Trophoblast cell (in vitro differentiated cells and primary cell): ENCODE results near the gene AFTPH.

Experiments used
- DNase-seq, 2 donors: peaks; one replicate each; pipeline ENCODE4 v3.0.0-alpha.2; 2016
- H2AFZ ChIP-seq: 2 replicates; pipeline ENCODE4 v1.6.1; 2013; ENCODE audit warnings: low read length, moderate library complexity, mild to moderate bottlenecking; ENCODE audit not compliant: insufficient read depth, poor library complexity
- H2AK5ac ChIP-seq: 2 replicates; pipeline ENCODE4 v1.6.1; 2013; ENCODE audit warnings: mild to moderate bottlenecking, low read length
- H2BK120ac ChIP-seq: 2 replicates; pipeline ENCODE4 v1.6.1; 2013; ENCODE audit warnings: low read length, mild to moderate bottlenecking, moderate library complexity; ENCODE audit not compliant: insufficient read depth, poor library complexity
- H2BK12ac ChIP-seq: 2 replicates; pipeline ENCODE4 v1.6.1; 2013; ENCODE audit warnings: mild to moderate bottlenecking, low read length, moderate library complexity
- H2BK5ac ChIP-seq: 2 replicates; pipeline ENCODE4 v1.6.1; 2013; ENCODE audit warnings: low read length, low read depth, moderate library complexity, mild to moderate bottlenecking; ENCODE audit not compliant: poor library complexity
- H3K14ac ChIP-seq: 2 replicates; pipeline ENCODE4 v1.6.1; 2013; ENCODE audit warnings: mild to moderate bottlenecking, low read length
- H3K18ac ChIP-seq: 2 replicates; pipeline ENCODE4 v1.6.1; 2013; ENCODE audit warnings: mild to moderate bottlenecking, low read length
- H3K23ac ChIP-seq: 2 replicates; pipeline ENCODE4 v1.6.1; 2013; ENCODE audit warnings: low read length
- H3K27ac ChIP-seq: 2 replicates; pipeline ENCODE4 v1.5.1; 2013; ENCODE audit warnings: low read depth, mild to moderate bottlenecking, inconsistent platforms, low read length, moderate library complexity
- H3K27me3 ChIP-seq: 2 replicates; pipeline ENCODE4 v1.6.1; 2013; ENCODE audit warnings: inconsistent platforms, mild to moderate bottlenecking, low read length, moderate library complexity; ENCODE audit not compliant: insufficient read depth
- H3K36me3 ChIP-seq, 2 experiments: 1 replicate in 1 of 2; 2 replicates in 1 of 2; pipeline ENCODE4 v1.6.1; 2013; ENCODE audit warnings: low read length in 2 of 2, mild to moderate bottlenecking in 2 of 2, moderate library complexity in 1 of 2; ENCODE audit not compliant: insufficient read depth in 2 of 2, control insufficient read depth in 1 of 2
- H3K4ac ChIP-seq: 2 replicates; pipeline ENCODE4 v1.6.1; 2013; ENCODE audit warnings: low read depth, mild to moderate bottlenecking, low read length, moderate library complexity
- H3K4me1 ChIP-seq, 2 experiments: 1 replicate in 1 of 2; 2 replicates in 1 of 2; pipeline ENCODE4 v1.6.1; 2013; ENCODE audit warnings: low read length in 2 of 2, mild to moderate bottlenecking in 2 of 2, moderate library complexity in 1 of 2; ENCODE audit not compliant: insufficient read depth in 2 of 2, control insufficient read depth in 1 of 2
- H3K4me2 ChIP-seq: 2 replicates; pipeline ENCODE4 v1.6.1; 2013; ENCODE audit warnings: inconsistent platforms, mild to moderate bottlenecking, low read length, moderate library complexity
- H3K4me3 ChIP-seq: 2 replicates; pipeline ENCODE4 v1.5.1; 2013; ENCODE audit warnings: mild to moderate bottlenecking, low read depth, low read length, inconsistent platforms
- H3K79me1 ChIP-seq: one replicate; pipeline ENCODE4 v1.6.1; 2013; ENCODE audit warnings: low read length
- H3K79me2 ChIP-seq: 2 replicates; pipeline ENCODE4 v1.6.1; 2013; ENCODE audit warnings: low read length, mild to moderate bottlenecking; ENCODE audit not compliant: control insufficient read depth, insufficient read depth, poor library complexity
- H3K9ac ChIP-seq: 2 replicates; pipeline ENCODE4 v1.6.1; 2013; ENCODE audit warnings: mild to moderate bottlenecking, low read length
- H3K9me3 ChIP-seq: 2 replicates; pipeline ENCODE4 v1.6.1; 2013; ENCODE audit warnings: low read depth, mild to moderate bottlenecking, control low read depth, inconsistent platforms, low read length; ENCODE audit not compliant: insufficient read depth
- H4K12ac ChIP-seq: 2 replicates; pipeline ENCODE4 v1.6.1; 2013; ENCODE audit warnings: low read depth, mild to moderate bottlenecking, low read length, moderate library complexity
- H4K8ac ChIP-seq: 2 replicates; pipeline ENCODE4 v1.6.1; 2013; ENCODE audit warnings: low read depth, mild to moderate bottlenecking, low read length, moderate library complexity
- H4K91ac ChIP-seq: one replicate; pipeline ENCODE4 v1.6.1; 2013; ENCODE audit warnings: low read depth, mild to moderate bottlenecking, low read length, moderate library complexity
- WGBS: extraction: QIAGEN DNeasy Blood & Tissue Kit; methylation state at CpG from one replicate; pipeline ENCODE4 v1.1.7; 2013; ENCODE audit warnings: missing lambda C conversion rate; ENCODE audit not compliant: insufficient read length, insufficient coverage; ENCODE audit errors: extremely low coverage; 5-methylcytosine and 5-hydroxymethylcytosine counted together

AFTPH gene

GRCh38 chr2:64604155-64604554, 80.0 kb downstream of the AFTPH start:
- Histone ChIP-seq H2BK12ac (no peak overlapping the region), H3K9me3 (no peaks in the 10 kb centered on the region), H4K8ac (no peak overlapping the region), H2BK5ac (no peak overlapping the region), H3K23ac (no peak overlapping the region), H2BK120ac (no peak overlapping the region), H3K79me1 (peaks cover 9% of the 10 kb centered on the region), H3K27ac (no peak overlapping the region), H3K4ac (no peak overlapping the region), H3K18ac (no peak overlapping the region), H2AFZ (no peak overlapping the region), H3K4me1 (peaks cover 24 to 29% of the 10 kb centered on the region in 2 experiments), H4K91ac (no peak overlapping the region), H3K27me3 (no peaks in the 10 kb centered on the region), H3K79me2 (peaks cover 2% of the 10 kb centered on the region), H3K14ac (no peak overlapping the region), H3K4me3 (no peak overlapping the region), H2AK5ac (no peak overlapping the region), H3K9ac (no peak overlapping the region), H3K4me2 (no peak overlapping the region), H3K36me3 (no peaks in the 10 kb centered on the region), H4K12ac (no peak overlapping the region)
- WGBS = no CpG with 5 or more reads among the region's 2 CpGs
- DNase-seq = no peak

- Histone ChIP-seq H3K4ac (no peak overlapping the region), H2AK5ac (no peak overlapping the region), H2BK120ac (no peak overlapping the region), H3K79me2 (peaks cover 4% of the 10 kb centered on the region), H3K27ac (no peak overlapping the region), H3K4me1 (peaks cover 24 to 28% of the 10 kb centered on the region in 2 experiments), H3K9ac (no peak overlapping the region), H4K91ac (no peak overlapping the region), H3K9me3 (no peaks in the 10 kb centered on the region), H2AFZ (no peak overlapping the region), H3K18ac (no peak overlapping the region), H3K4me2 (no peak overlapping the region), H3K14ac (no peak overlapping the region), H3K4me3 (no peak overlapping the region), H2BK12ac (no peak overlapping the region), H2BK5ac (no peak overlapping the region), H3K79me1 (peaks cover 13% of the 10 kb centered on the region), H3K23ac (no peak overlapping the region), H3K27me3 (no peaks in the 10 kb centered on the region), H4K12ac (no peak overlapping the region), H3K36me3 (no peaks in the 10 kb centered on the region), H4K8ac (no peak overlapping the region)
- WGBS = no CpG with 5 or more reads among the region's 6 CpGs
- no peak for DNase-seq
Observed at GRCh38 chr2:64605026-64605471, 80.9 kb downstream of the AFTPH start.

DNA sequence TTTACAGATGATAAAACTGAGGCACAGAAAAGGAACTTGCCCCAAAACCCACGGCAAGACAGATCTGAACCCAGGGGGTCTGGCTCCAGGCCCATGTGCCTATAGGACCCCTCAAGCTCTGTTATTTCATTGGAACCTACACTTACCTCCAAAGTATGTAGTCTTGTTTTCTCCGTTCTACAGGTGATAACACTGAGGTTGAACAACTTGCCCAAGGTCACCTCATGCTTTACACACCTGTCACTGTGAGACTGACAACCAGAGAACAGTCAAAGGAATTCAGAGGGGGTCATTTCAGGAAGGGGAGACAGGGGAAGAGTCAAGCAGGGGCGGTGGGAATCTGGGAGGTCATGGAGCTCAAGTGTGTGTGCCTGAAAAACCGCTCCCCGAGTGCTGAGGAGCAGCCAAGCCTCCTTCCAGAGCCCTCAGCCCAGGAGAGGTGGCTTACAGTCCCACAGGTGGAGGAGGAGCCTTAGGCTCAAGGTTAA, 81.9 kb downstream of the AFTPH start:
- H3K23ac ChIP-seq = no peak overlapping the region
- H2BK5ac ChIP-seq = no peak overlapping the region
- H3K79me2 ChIP-seq = peaks cover 4% of the 10 kb centered on the region

DNA sequence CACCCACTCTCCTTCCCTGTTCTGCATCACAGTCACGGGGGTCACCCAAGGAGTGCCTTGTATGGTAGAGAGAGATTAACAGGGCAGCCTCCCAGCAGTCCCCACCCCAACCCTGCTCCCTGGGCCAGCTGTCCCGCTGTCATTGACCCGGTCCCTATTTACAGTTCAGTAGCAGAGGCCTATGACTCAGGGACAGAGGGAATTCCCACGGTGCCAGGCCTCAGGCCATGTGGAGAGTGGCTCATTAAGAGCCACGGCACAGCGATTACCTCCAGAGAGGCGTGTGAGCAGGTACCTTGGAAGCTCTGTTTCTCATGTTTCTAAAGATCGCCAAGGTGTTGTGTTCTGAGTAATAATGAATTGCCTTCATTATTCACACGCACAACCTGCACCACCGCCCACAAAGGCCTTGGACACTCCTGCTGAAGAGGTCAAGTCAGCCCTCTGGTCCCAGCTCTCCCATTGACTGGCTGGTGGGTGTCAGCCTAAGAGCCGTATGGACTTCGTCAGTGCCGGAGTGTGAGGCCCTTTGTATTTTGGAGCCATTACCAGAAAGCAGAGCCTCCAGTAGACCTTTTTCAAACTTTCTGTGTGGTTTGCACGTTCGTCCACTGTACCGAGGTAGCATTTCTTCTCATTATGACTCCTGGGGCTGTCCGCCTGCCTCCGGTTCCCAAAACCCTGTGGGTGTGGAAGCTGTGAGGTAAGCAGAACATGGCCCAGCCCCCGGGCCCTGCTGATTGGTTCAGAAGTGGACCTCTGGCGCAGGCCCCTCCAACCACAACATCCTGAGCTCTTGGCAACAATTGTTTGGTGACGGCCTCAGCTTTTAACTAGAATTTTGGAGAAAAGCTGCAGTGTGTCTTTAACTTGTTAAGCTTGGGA, 82.6 kb downstream of the AFTPH start:
- no CpG with 5 or more reads among the region's 21 CpGs for WGBS
- H3K14ac ChIP-seq = no peak overlapping the region

More for the DNA sequence above, 81.9 kb downstream of the AFTPH start:
- Histone ChIP-seq H2BK120ac (no peak overlapping the region), H2AFZ (no peak overlapping the region), H3K27me3 (no peaks in the 10 kb centered on the region), H3K79me1 (peaks cover 13% of the 10 kb centered on the region), H2BK12ac (no peak overlapping the region), H3K27ac (no peak overlapping the region), H3K9ac (no peak overlapping the region), H3K36me3 (no peaks in the 10 kb centered on the region), H4K12ac (no peak overlapping the region), H4K91ac (no peak overlapping the region), H3K4ac (no peak overlapping the region), H3K4me3 (no peak overlapping the region), H3K14ac (no peak overlapping the region), H3K9me3 (no peaks in the 10 kb centered on the region), H3K4me2 (no peak overlapping the region), H2AK5ac (no peak overlapping the region), H3K18ac (no peak overlapping the region), H3K4me1 (peaks cover 24 to 28% of the 10 kb centered on the region in 2 experiments), H4K8ac (no peak overlapping the region)
- no peak for DNase-seq
- no CpG with 5 or more reads among the region's 5 CpGs for WGBS

More for the DNA sequence above, 82.6 kb downstream of the AFTPH start:
- Histone ChIP-seq H3K9ac (no peak overlapping the region), H3K27ac (no peak overlapping the region), H2AFZ (no peak overlapping the region), H3K4me3 (no peak overlapping the region), H3K27me3 (no peaks in the 10 kb centered on the region), H2BK5ac (peak overlapping the region; percentile 5), H3K23ac (no peak overlapping the region), H3K18ac (no peak overlapping the region), H3K4me2 (no peak overlapping the region), H3K4me1 (peaks cover 24 to 28% of the 10 kb centered on the region in 2 experiments), H4K91ac (peak overlapping the region; percentile 4), H3K4ac (no peak overlapping the region), H2AK5ac (no peak overlapping the region), H3K79me2 (peaks cover 4% of the 10 kb centered on the region), H3K9me3 (no peaks in the 10 kb centered on the region), H4K12ac (no peak overlapping the region), H4K8ac (no peak overlapping the region), H2BK120ac (no peak overlapping the region), H3K36me3 (no peaks in the 10 kb centered on the region), H2BK12ac (no peak overlapping the region), H3K79me1 (peaks cover 13% of the 10 kb centered on the region)
- peak; percentile 93 to 95 for DNase-seq
